ENCODE data around the gene TSEN34. TPM values are rescaled to one million over a fixed set of nuclear protein-coding genes. Genes with fewer than 3 reads are reported as not detected.
"Not testable (repeated sequence)": the region's sequence is repeated elsewhere in the genome, so short reads cannot be mapped to it uniquely, and the experiment has no call there.

TSEN34 gene
- total and polyA plus RNA-seq, 10 donors = 25.5 to 109 (median 43.0) TPM

DNA sequence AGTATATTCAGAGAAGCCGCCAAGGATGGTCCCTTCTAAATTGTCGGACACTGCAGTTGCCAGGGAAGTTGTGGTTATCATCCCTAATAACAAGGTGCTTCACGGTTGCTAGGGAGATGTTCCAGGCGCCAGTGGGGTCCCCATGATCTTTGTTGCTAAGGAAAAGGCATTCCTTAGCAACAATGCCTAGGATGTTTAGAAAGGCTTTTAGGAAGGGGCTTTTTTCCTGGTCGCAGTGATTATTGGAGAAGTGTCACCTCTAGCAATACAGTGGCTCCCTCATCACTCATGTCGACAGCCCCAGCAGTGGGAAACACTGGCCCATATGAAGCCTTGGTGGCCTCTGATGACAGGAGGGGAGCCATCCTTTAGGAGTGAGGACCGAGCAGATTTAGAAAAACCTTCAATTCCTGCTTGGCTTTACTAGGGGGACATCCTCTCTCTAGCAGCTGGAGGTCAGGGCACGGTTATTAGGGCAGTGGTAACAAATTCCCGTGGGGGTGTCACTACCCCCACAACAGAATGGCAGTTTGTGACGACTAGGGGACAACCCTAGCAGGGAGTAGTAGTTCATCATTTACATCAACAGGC is 11.8 kb upstream of the TSEN34 start:
- H3K27me3 ChIP-seq (replicated peaks in 1 of 7) = no peaks in the 10 kb centered on the region
- WGBS, 5 donors = 86 to 95% (median 86%) methylated on average over 9 to 10 of the region's 10 CpGs
- H3K36me3 ChIP-seq = peaks cover 0 to 90% (median 18%) of the 10 kb centered on the region in 6 donors
- no peak for TF ChIP-seq POLR2A (IDR thresholded peaks at IDR 0.05)
- no peak for TF ChIP-seq POLR2AphosphoS5 (IDR thresholded peaks at IDR 0.05)
- TF ChIP-seq, protein P1, sequence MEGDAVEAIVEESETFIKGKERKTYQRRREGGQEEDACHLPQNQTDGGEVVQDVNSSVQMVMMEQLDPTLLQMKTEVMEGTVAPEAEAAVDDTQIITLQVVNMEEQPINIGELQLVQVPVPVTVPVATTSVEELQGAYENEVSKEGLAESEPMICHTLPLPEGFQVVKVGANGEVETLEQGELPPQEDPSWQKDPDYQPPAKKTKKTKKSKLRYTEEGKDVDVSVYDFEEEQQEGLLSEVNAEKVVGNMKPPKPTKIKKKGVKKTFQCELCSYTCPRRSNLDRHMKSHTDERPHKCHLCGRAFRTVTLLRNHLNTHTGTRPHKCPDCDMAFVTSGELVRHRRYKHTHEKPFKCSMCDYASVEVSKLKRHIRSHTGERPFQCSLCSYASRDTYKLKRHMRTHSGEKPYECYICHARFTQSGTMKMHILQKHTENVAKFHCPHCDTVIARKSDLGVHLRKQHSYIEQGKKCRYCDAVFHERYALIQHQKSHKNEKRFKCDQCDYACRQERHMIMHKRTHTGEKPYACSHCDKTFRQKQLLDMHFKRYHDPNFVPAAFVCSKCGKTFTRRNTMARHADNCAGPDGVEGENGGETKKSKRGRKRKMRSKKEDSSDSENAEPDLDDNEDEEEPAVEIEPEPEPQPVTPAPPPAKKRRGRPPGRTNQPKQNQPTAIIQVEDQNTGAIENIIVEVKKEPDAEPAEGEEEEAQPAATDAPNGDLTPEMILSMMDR (IDR thresholded peaks at IDR 0.05 in 8 of 11, conservative IDR thresholded peaks at IDR 0.05 in 3 of 11) = no peak
- H3K4me3 ChIP-seq = no peak overlapping the region
- no peaks in the 10 kb centered on the region for H3K9me3 ChIP-seq
- no peak overlapping the region for H3K27ac ChIP-seq
- H3K4me1 ChIP-seq = peaks cover 0 to under 1% (median 0%) of the 10 kb centered on the region in 6 donors
- intact Hi-C loops (cut with DNase I; ENCODE audit: low total_unique reads) = no loop called here
- DNase-seq = no peak

DNA sequence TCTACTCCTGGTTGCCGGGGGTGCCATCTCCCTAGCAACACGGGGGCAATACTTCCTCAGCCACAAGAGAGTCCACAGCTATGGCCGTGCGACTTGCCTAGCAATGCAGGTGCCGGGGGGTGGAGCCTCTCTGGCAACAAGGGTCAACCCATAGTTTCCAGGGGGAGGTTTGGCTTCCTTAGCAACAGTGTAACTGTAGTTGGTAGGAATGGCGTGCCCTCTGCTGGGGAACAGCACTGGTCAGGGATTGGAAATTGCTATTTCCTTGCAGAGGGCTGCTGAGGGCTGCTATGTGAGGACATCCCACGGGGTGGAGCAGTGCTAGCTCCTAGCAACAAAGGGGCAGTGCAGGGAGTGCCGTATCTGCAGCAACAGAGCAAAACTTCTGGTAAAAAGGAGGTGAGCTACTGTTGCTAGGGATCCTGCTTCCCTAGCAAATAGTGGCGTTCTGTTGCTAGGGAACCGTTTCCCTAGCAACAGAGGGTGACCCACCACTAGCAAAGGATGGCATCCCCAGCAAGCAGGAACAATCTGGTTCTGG is 11.1 kb upstream of the TSEN34 start:
- Histone ChIP-seq H3K36me3 (peaks cover 0 to 93% (median 18%) of the 10 kb centered on the region in 6 donors), H3K4me3 (no peak overlapping the region), H3K4me1 (no peaks in the 10 kb centered on the region), H3K9me3 (no peaks in the 10 kb centered on the region), H3K27me3 (replicated peaks in 1 of 7) (no peaks in the 10 kb centered on the region), H3K27ac (no peak overlapping the region)
- DNase-seq = peak; percentile 70
- WGBS, 5 donors = 51 to 73% (median 70%) methylated on average over 7 to 10 of the region's 10 CpGs
- TF ChIP-seq, protein P1 (IDR thresholded peaks at IDR 0.05 in 8 of 11, conservative IDR thresholded peaks at IDR 0.05 in 3 of 11) = peak in 1 of 11 experiments; percentile 22
- no peak for TF ChIP-seq POLR2A (IDR thresholded peaks at IDR 0.05)
- intact Hi-C loops (cut with DNase I; ENCODE audit: low total_unique reads) = no loop called here

DNA sequence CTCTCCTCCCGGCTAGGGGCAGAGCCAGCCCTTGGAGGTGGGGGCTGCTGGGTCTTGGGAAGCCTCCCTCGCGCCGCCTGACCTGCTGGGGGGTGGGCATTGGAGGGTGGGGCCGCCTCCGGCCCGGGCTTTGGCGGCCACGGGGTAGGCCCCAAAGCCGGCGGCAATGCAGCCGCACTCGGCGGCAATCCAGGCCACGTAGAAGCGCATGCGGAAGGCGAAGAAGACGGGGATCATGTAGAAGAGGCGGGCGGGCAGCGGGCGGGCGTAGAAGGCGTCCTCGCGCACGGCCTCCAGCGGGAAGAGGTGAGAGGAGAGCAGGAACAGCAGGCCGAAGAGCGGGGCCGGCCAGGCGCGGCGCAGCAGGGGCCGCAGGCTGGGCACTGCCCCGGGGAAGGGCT is 10.4 kb upstream of the TSEN34 start:
- peak in 1 of 3 donors; percentile 36 for TF ChIP-seq POLR2AphosphoS5 (IDR thresholded peaks at IDR 0.05)
- TF ChIP-seq, protein P1 (IDR thresholded peaks at IDR 0.05 in 8 of 11, conservative IDR thresholded peaks at IDR 0.05 in 3 of 11) = no peak
- WGBS, 5 donors = 96 to 97% (median 96%) methylated on average over 30 to 37 of the region's 37 CpGs
- intact Hi-C loops (cut with DNase I; ENCODE audit: low total_unique reads) = no loop called here
- Histone ChIP-seq H3K36me3 (peaks cover 0 to 93% (median 18%) of the 10 kb centered on the region in 6 donors), H3K4me1 (no peaks in the 10 kb centered on the region), H3K27me3 (replicated peaks in 1 of 7) (no peaks in the 10 kb centered on the region), H3K4me3 (no peak overlapping the region), H3K27ac (no peak overlapping the region), H3K9me3 (no peaks in the 10 kb centered on the region)
- DNase-seq = peak; percentile 64

DNA sequence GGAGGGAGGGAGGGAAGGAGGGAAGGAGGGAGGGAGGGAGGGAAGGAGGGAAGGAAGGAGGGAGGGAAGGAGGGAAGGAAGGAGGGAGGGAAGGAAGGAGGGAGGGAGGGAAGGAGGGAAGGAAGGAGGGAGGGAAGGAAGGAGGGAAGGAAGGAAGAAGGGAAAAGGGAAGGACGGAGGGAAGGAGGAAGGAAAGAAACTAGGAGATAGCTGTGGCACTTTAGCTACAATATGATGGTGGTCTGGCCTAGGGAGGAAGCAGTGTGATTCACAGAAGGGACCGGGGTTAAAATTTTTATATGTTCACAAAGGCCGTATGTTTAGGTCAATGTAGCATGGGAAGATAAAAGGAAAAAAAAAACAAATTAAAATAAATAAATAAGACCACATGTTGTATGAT is 9.2 kb upstream of the TSEN34 start:
- H3K4me3 ChIP-seq; DNase-seq; intact Hi-C loops (cut with DNase I; ENCODE audit: low total_unique reads); H3K27me3 ChIP-seq (replicated peaks in 1 of 7); H3K27ac ChIP-seq; H3K9me3 ChIP-seq; H3K4me1 ChIP-seq: not testable (repeated sequence)
- WGBS, 5 donors = 83 to 88% (median 85%) methylated on average over 3 of the region's 3 CpGs
- peaks cover 0 to 93% (median 18%) of the 10 kb centered on the region in 6 donors for H3K36me3 ChIP-seq

Measured in spleen (tissue), 11 donors.